IMR-90 (cell line): ENCODE measurements around the gene UTP3. TPM values are rescaled to one million over a fixed set of nuclear protein-coding genes. Genes with fewer than 3 reads are reported as not detected.

Experiments used
- ATAC-seq: fragments of 200-7000 bp; cut with Tn5 transposase; 2 replicates; pipeline ENCODE4 v1.9.1; 2020; ENCODE audit warnings: low read depth, mild to moderate bottlenecking, moderate library complexity
- BruUV-seq: library from RNA; stranded (reverse); fragments of 400-500 nt; replicated peaks from 2 replicates; lab custom pipeline; 2021; lab: Mats Ljungman, UMichigan
- CTCF ChIA-PET: fragments of 300-600 bp; formaldehyde crosslinking; extraction: SDS; loops from one replicate; lab custom pipeline; 2021; ENCODE audit warnings: antibody characterized with exemption; lab: Yijun Ruan, JAX
- POLR2A ChIA-PET: fragments of 300-600 bp; sonication (Branson Sonifier 250); formaldehyde crosslinking; loops from one replicate; lab custom pipeline; 2022; ENCODE audit warnings: antibody characterized with exemption; ENCODE audit not compliant: unreplicated experiment; lab: Charles Lee
- DNase-seq: peaks from one replicate; pipeline ENCODE4 v3.0.0; 2013
- H2AFZ ChIP-seq: replicated peaks from 2 replicates; pipeline ENCODE3; 2013; ENCODE audit warnings: low read length, mild to moderate bottlenecking; ENCODE audit not compliant: poor library complexity
- H2AK5ac ChIP-seq: 2 replicates; pipeline ENCODE4 v1.6.1; 2013; ENCODE audit warnings: low read depth, low read length, inconsistent platforms
- H2AK9ac ChIP-seq: replicated peaks from 2 replicates; pipeline ENCODE3; 2013; ENCODE audit warnings: mild to moderate bottlenecking, low read depth, low read length, moderate library complexity; ENCODE audit not compliant: poor library complexity
- H2BK120ac ChIP-seq: 2 replicates; pipeline ENCODE4 v1.6.1; 2013; ENCODE audit warnings: low read depth, low read length, inconsistent platforms
- H2BK15ac ChIP-seq: 3 replicates; pipeline ENCODE4 v1.6.1; 2013; ENCODE audit warnings: low read depth, low read length, inconsistent platforms
- H2BK20ac ChIP-seq: 2 replicates; pipeline ENCODE4 v1.6.1; 2013; ENCODE audit warnings: low read depth, mild to moderate bottlenecking, inconsistent platforms, low read length, moderate library complexity
- H2BK5ac ChIP-seq: 2 replicates; pipeline ENCODE4 v1.6.1; 2013; ENCODE audit warnings: mild to moderate bottlenecking, low read depth, low read length, inconsistent platforms; ENCODE audit not compliant: poor library complexity, severe bottlenecking
- H3K14ac ChIP-seq: replicated peaks from 2 replicates; pipeline ENCODE4 v1.6.1; 2013; ENCODE audit warnings: low read depth, low read length, inconsistent platforms
- H3K18ac ChIP-seq: 2 replicates; pipeline ENCODE4 v1.6.1; 2013; ENCODE audit warnings: low read depth, low read length, control low read depth
- H3K23ac ChIP-seq: 2 replicates; pipeline ENCODE4 v1.6.1; 2013; ENCODE audit warnings: low read depth, low read length, inconsistent platforms
- H3K27ac ChIP-seq: 2 replicates; pipeline ENCODE4 v1.5.1; 2013; ENCODE audit warnings: mild to moderate bottlenecking, control low read depth, low read length; ENCODE audit not compliant: insufficient read depth
- H3K27me3 ChIP-seq: 2 replicates; pipeline ENCODE4 v1.6.1; 2013; ENCODE audit warnings: low read length; ENCODE audit not compliant: control insufficient read depth, insufficient read depth
- H3K36me3 ChIP-seq: 2 replicates; pipeline ENCODE4 v1.6.1; 2013; ENCODE audit warnings: low read length, mixed read lengths; ENCODE audit not compliant: control insufficient read depth, insufficient read depth
- H3K4ac ChIP-seq: 2 replicates; pipeline ENCODE4 v1.6.1; 2013; ENCODE audit warnings: low read depth, low read length, inconsistent platforms
- H3K4me1 ChIP-seq: 2 replicates; pipeline ENCODE4 v1.6.1; 2013; ENCODE audit warnings: low read length, mixed read lengths; ENCODE audit not compliant: control insufficient read depth, insufficient read depth
- H3K4me2 ChIP-seq: 2 replicates; pipeline ENCODE4 v1.6.1; 2013; ENCODE audit warnings: low read depth, mild to moderate bottlenecking, control low read depth, low read length, moderate library complexity
- H3K4me3 ChIP-seq: 2 replicates; pipeline ENCODE4 v1.5.1; 2013; ENCODE audit warnings: low read depth, mild to moderate bottlenecking, control low read depth, low read length, moderate library complexity; ENCODE audit not compliant: insufficient read depth
- H3K56ac ChIP-seq: 2 replicates; pipeline ENCODE4 v1.6.1; 2013; ENCODE audit warnings: low read length, inconsistent platforms; ENCODE audit not compliant: insufficient read depth; ENCODE audit errors: extremely low read depth
- H3K79me1 ChIP-seq, 2 experiments: 2 replicates each; pipeline ENCODE4 v1.6.1; 2013; ENCODE audit warnings: low read length in 2 of 2, inconsistent platforms in 1 of 2, low read depth in 1 of 2
- H3K9ac ChIP-seq: 2 replicates; pipeline ENCODE4 v1.6.1; 2013; ENCODE audit warnings: low read depth, low read length, control low read depth
- H3K9me1 ChIP-seq: 2 replicates; pipeline ENCODE4 v1.6.1; 2013; ENCODE audit warnings: low read length, inconsistent platforms; ENCODE audit not compliant: insufficient read depth
- H3K9me3 ChIP-seq: 2 replicates; pipeline ENCODE4 v1.6.1; 2013; ENCODE audit warnings: low read length; ENCODE audit not compliant: control insufficient read depth, insufficient read depth
- H4K20me1 ChIP-seq: 2 replicates; pipeline ENCODE4 v1.6.1; 2013; ENCODE audit warnings: low read length, inconsistent platforms; ENCODE audit not compliant: insufficient read depth
- H4K5ac ChIP-seq: 2 replicates; pipeline ENCODE4 v1.6.1; 2013; ENCODE audit warnings: mild to moderate bottlenecking, low read depth, low read length, control low read depth
- H4K8ac ChIP-seq, 2 experiments: 2 replicates each; pipeline ENCODE4 v1.6.1; 2013; ENCODE audit warnings: low read depth in 2 of 2, low read length in 2 of 2, control low read depth in 1 of 2, inconsistent platforms in 1 of 2
- H4K91ac ChIP-seq: 2 replicates; pipeline ENCODE4 v1.6.1; 2013; ENCODE audit warnings: low read depth, low read length, inconsistent platforms; ENCODE audit not compliant: insufficient read depth
- CHD1 ChIP-seq: IDR thresholded peaks from 2 replicates; pipeline ENCODE4 v1.6.1; 2012; ENCODE audit warnings: low read depth, low read length, improper control_type of control experiment
- MAFK ChIP-seq: IDR thresholded peaks from 2 replicates; pipeline ENCODE4 v1.6.1; 2012; ENCODE audit warnings: low read depth, low read length, improper control_type of control experiment
- POLR2A ChIP-seq: IDR thresholded peaks from 2 replicates; pipeline ENCODE4 v1.6.1; 2012; ENCODE audit warnings: mild to moderate bottlenecking, low read depth, low read length
- RAD21 ChIP-seq: IDR thresholded peaks from 2 replicates; pipeline ENCODE4 v1.6.1; 2012; ENCODE audit warnings: low read length, improper control_type of control experiment
- RCOR1 ChIP-seq: IDR thresholded peaks from 2 replicates; pipeline ENCODE4 v1.6.1; 2012; ENCODE audit warnings: mild to moderate bottlenecking, low read length, improper control_type of control experiment; ENCODE audit not compliant: insufficient replicate concordance
- RFX5 ChIP-seq: IDR thresholded peaks from 2 replicates; pipeline ENCODE4 v1.8.0; 2012; ENCODE audit warnings: low read depth, mild to moderate bottlenecking, low read length, moderate library complexity
- SMC3 ChIP-seq: fragments of 150-350 bp; IDR thresholded peaks from 2 replicates; pipeline ENCODE4 v1.6.1; 2016; ENCODE audit warnings: low read depth, mild to moderate bottlenecking, antibody characterized with exemption, low read length, moderate library complexity
- dilution Hi-C: fragments of 300-500 bp; cut with HindIII; formaldehyde crosslinking; loops from one replicate; pipeline ENCODE4 v1.14.3; 2018; ENCODE audit warnings: low sequenced_read_pairs; ENCODE audit not compliant: unreplicated experiment
- in situ Hi-C: fragments of 300-500 bp; cut with MboI; formaldehyde crosslinking; loops from 3 replicates; pipeline ENCODE4 v1.14.3; 2019; ENCODE audit warnings: low sequenced_read_pairs, inconsistent platforms, mixed read lengths
- intact Hi-C: fragments of 100-400 bp; cut with micrococcal nuclease; formaldehyde crosslinking; loops from 2 replicates; pipeline ENCODE4 v1.10.0; 2022
- polyA plus RNA-seq, 3 experiments: library from polyadenylated mRNA; depleted of rRNA; stranded (reverse); fragments of >200 nt; gene quantifications; 2 replicates each; pipeline ENCODE4 v1.2.3, GENCODE V29; 2012; ENCODE audit warnings: low replicate concordance in 1 of 3
- total RNA-seq: library from RNA; depleted of rRNA; stranded (reverse); fragments of >200 nt; gene quantifications from 2 replicates; pipeline ENCODE4 v1.2.3, GENCODE V29; 2012
- TF ChIP-seq, protein P1 (sequence below): fragments of 150-350 bp; IDR thresholded peaks from 2 replicates; pipeline ENCODE4 v1.6.1; 2016; ENCODE audit warnings: low read depth, mild to moderate bottlenecking, low read length, moderate library complexity, borderline replicate concordance
- TF ChIP-seq, protein P2 (sequence below): conservative IDR thresholded peaks from 2 replicates; pipeline ENCODE4 v1.5.1; 2012; ENCODE audit warnings: mild to moderate bottlenecking, low read depth, low read length, improper control_type of control experiment
- TF ChIP-seq, protein P3 (sequence below): fragments of 150-350 bp; IDR thresholded peaks from 2 replicates; pipeline ENCODE4 v1.6.1; 2017; ENCODE audit warnings: mild to moderate bottlenecking, antibody characterized with exemption, low read length, low read depth

The UTP3 gene
- total and polyA plus RNA-seq, 2 of the 4 experiments (the other 2 are of a cell fraction), result 14.9 to 30.7 TPM

DNA sequence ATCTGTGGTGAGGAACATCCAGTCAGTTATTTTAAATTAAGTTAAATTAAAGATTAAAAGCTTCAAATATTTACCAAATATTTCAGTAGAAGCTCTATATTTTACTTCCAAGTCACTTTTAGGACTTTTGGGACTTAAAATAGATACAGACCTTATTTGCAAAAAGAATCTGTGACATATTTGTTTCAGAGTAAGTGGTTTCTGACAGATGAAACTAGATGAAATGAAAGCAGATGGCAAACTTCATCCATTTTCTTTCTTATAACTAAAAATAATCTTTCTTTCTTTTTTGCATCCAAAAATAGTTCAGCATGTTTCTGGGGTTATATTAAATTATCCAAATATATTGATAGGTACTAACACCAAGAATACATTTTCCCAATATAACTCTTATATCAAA is 6.6 kb upstream of the UTP3 start:
- H3K23ac ChIP-seq, result no peak overlapping the region
- BruUV-seq, result no TSS peak
- H2BK20ac ChIP-seq, result no peak overlapping the region
- H3K4me3 ChIP-seq, result no peak overlapping the region
- POLR2A ChIA-PET, result no interaction called here
- H3K9ac ChIP-seq, result no peak overlapping the region
- dilution Hi-C loops, result no loop called here
- CTCF ChIA-PET, result no interaction called here
- no peak overlapping the region for H3K4ac ChIP-seq
- no peak overlapping the region for H4K5ac ChIP-seq
- H3K9me3 ChIP-seq, result no peaks in the 10 kb centered on the region
- H3K4me1 ChIP-seq, result no peaks in the 10 kb centered on the region
- H4K91ac ChIP-seq, result no peak overlapping the region
- H4K20me1 ChIP-seq, result no peaks in the 10 kb centered on the region
- H3K36me3 ChIP-seq, result no peaks in the 10 kb centered on the region
- H3K27me3 ChIP-seq, result no peaks in the 10 kb centered on the region
- DNase-seq, result no peak
- in situ Hi-C loops, result no loop called here
- no peak overlapping the region for H2AFZ ChIP-seq
- no peak overlapping the region for H3K4me2 ChIP-seq
- no peak overlapping the region for H4K8ac ChIP-seq
- H2BK15ac ChIP-seq, result no peak overlapping the region
- no peak overlapping the region for H2BK5ac ChIP-seq
- H3K14ac ChIP-seq, result no peak overlapping the region
- TF ChIP-seq, protein P1, sequence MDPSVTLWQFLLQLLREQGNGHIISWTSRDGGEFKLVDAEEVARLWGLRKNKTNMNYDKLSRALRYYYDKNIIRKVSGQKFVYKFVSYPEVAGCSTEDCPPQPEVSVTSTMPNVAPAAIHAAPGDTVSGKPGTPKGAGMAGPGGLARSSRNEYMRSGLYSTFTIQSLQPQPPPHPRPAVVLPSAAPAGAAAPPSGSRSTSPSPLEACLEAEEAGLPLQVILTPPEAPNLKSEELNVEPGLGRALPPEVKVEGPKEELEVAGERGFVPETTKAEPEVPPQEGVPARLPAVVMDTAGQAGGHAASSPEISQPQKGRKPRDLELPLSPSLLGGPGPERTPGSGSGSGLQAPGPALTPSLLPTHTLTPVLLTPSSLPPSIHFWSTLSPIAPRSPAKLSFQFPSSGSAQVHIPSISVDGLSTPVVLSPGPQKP, result no peak
- TF ChIP-seq, protein P2, sequence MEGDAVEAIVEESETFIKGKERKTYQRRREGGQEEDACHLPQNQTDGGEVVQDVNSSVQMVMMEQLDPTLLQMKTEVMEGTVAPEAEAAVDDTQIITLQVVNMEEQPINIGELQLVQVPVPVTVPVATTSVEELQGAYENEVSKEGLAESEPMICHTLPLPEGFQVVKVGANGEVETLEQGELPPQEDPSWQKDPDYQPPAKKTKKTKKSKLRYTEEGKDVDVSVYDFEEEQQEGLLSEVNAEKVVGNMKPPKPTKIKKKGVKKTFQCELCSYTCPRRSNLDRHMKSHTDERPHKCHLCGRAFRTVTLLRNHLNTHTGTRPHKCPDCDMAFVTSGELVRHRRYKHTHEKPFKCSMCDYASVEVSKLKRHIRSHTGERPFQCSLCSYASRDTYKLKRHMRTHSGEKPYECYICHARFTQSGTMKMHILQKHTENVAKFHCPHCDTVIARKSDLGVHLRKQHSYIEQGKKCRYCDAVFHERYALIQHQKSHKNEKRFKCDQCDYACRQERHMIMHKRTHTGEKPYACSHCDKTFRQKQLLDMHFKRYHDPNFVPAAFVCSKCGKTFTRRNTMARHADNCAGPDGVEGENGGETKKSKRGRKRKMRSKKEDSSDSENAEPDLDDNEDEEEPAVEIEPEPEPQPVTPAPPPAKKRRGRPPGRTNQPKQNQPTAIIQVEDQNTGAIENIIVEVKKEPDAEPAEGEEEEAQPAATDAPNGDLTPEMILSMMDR, result no peak
- TF ChIP-seq, protein P3, sequence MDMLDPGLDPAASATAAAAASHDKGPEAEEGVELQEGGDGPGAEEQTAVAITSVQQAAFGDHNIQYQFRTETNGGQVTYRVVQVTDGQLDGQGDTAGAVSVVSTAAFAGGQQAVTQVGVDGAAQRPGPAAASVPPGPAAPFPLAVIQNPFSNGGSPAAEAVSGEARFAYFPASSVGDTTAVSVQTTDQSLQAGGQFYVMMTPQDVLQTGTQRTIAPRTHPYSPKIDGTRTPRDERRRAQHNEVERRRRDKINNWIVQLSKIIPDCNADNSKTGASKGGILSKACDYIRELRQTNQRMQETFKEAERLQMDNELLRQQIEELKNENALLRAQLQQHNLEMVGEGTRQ, result no peak
- no peak for TF ChIP-seq RFX5
- no peak for TF ChIP-seq POLR2A
- TF ChIP-seq SMC3, result no peak
- no peak for TF ChIP-seq MAFK
- TF ChIP-seq RCOR1, result no peak
- TF ChIP-seq RAD21, result no peak
- TF ChIP-seq CHD1, result no peak
- no peak overlapping the region for H3K18ac ChIP-seq
- H3K79me1 ChIP-seq, result no peaks in the 10 kb centered on the region
- intact Hi-C loops, result no loop called here
- no peak overlapping the region for H2BK120ac ChIP-seq
- ATAC-seq, result no peak
- H2AK9ac ChIP-seq, result no peak overlapping the region
- no peak overlapping the region for H3K56ac ChIP-seq
- H3K27ac ChIP-seq, result no peak overlapping the region
- 0 out of 2 replicates have a peak, but pooled peaks cover 2% of the 10 kb centered on the region for H3K9me1 ChIP-seq
- no peak overlapping the region for H2AK5ac ChIP-seq
